WTC11 (cell line): Measurements from ENCODE around the gene HIF3A.

Experiments used
- CBFB ChIP-seq: sonication (generic); formaldehyde crosslinking; IDR thresholded peaks from 2 replicates; pipeline ENCODE4 v1.8.1; 2022; ENCODE audit warnings: mild to moderate bottlenecking, low read depth, missing genetic modification reagents
- E2F1 ChIP-seq: sonication (generic); formaldehyde crosslinking; IDR thresholded peaks from 2 replicates; pipeline ENCODE4 v1.8.0; 2022; ENCODE audit warnings: mild to moderate bottlenecking, missing genetic modification reagents
- FOXJ3 ChIP-seq: sonication (generic); formaldehyde crosslinking; IDR thresholded peaks from 2 replicates; pipeline ENCODE4 v1.9.0; 2021; ENCODE audit warnings: missing genetic modification reagents, mild to moderate bottlenecking, borderline replicate concordance
- FOXP1 ChIP-seq: sonication (generic); formaldehyde crosslinking; IDR thresholded peaks from 2 replicates; pipeline ENCODE4 v1.8.0; 2022; ENCODE audit warnings: missing genetic modification reagents, mild to moderate bottlenecking, moderate library complexity, borderline replicate concordance
- JUN ChIP-seq: sonication (generic); formaldehyde crosslinking; IDR thresholded peaks from 2 replicates; pipeline ENCODE4 v1.8.0; 2023; ENCODE audit warnings: mild to moderate bottlenecking, missing genetic modification reagents
- MXD4 ChIP-seq: fragments of 250-450 bp; sonication (Bioruptor Pico); IDR thresholded peaks from 2 replicates; pipeline ENCODE4 v1.8.0; 2021; ENCODE audit warnings: mild to moderate bottlenecking, moderate library complexity, borderline replicate concordance
- NFYB ChIP-seq: sonication (generic); formaldehyde crosslinking; conservative IDR thresholded peaks from 2 replicates; pipeline ENCODE4 v1.8.0; 2022; ENCODE audit warnings: low read depth, missing genetic modification reagents
- TP53 ChIP-seq: sonication (generic); formaldehyde crosslinking; IDR thresholded peaks from 2 replicates; pipeline ENCODE4 v1.8.1; 2023; ENCODE audit warnings: mild to moderate bottlenecking, missing genetic modification reagents
- USF1 ChIP-seq: sonication (generic); formaldehyde crosslinking; IDR thresholded peaks from 2 replicates; pipeline ENCODE4 v1.8.0; 2022; ENCODE audit warnings: mild to moderate bottlenecking, missing genetic modification reagents
- ZBTB43 ChIP-seq: sonication (generic); formaldehyde crosslinking; IDR thresholded peaks from 2 replicates; pipeline ENCODE4 v1.8.1; 2023; ENCODE audit warnings: mild to moderate bottlenecking, missing genetic modification reagents
- ZNF416 ChIP-seq: fragments of 250-450 bp; sonication (Bioruptor Pico); IDR thresholded peaks from 2 replicates; pipeline ENCODE4 v1.9.0; 2021; ENCODE audit warnings: mild to moderate bottlenecking, inconsistent platforms
- ZNF425 ChIP-seq: fragments of 250-450 bp; sonication (Bioruptor Pico); conservative IDR thresholded peaks from 2 replicates; pipeline ENCODE4 v1.9.0; 2021; ENCODE audit warnings: mild to moderate bottlenecking
- TF ChIP-seq, protein P1 (sequence below): fragments of 200-600 bp; IDR thresholded peaks from 2 replicates; pipeline ENCODE4 v1.8.0; 2022; ENCODE audit warnings: antibody characterized with exemption
- TF ChIP-seq, protein P2 (sequence below): sonication (generic); formaldehyde crosslinking; IDR thresholded peaks from 2 replicates; pipeline ENCODE4 v1.8.1; 2023; ENCODE audit warnings: mild to moderate bottlenecking, missing genetic modification reagents, moderate library complexity

DNA sequence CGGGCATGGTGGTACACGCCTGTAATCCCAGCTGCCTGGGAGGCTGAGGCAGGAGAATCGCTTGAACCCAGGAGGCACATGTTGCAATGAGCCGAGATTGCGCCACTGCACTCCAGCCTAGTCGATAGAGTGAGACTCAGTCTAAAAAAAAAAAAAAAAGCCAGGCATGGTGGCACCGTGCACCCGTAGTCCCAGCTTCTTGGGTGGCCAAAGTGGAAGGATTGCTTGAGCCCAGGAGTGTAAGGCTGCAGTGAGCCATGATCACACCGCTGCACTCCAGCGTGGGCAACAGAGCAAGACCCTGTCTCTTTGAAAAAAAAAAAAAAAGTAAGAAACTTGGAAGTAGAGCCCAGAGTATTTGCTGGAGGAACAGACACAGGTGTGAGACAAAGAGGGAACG lies 88.8 kb downstream of the HIF3A start:
- TF ChIP-seq TP53 (no peak), JUN (CRISPR knock-in tag) (no peak), ZBTB43 (no peak), MXD4 (CRISPR knock-in tag) (no peak), FOXJ3 (CRISPR knock-in tag) (no peak), USF1 (no peak), ZNF425 (CRISPR knock-in tag) (no peak), CBFB (CRISPR knock-in tag) (no peak), ZNF416 (CRISPR knock-in tag) (no peak), E2F1 (CRISPR knock-in tag) (no peak), FOXP1 (CRISPR knock-in tag) (no peak), NFYB (CRISPR knock-in tag) (no peak)
- TF ChIP-seq, protein P1, sequence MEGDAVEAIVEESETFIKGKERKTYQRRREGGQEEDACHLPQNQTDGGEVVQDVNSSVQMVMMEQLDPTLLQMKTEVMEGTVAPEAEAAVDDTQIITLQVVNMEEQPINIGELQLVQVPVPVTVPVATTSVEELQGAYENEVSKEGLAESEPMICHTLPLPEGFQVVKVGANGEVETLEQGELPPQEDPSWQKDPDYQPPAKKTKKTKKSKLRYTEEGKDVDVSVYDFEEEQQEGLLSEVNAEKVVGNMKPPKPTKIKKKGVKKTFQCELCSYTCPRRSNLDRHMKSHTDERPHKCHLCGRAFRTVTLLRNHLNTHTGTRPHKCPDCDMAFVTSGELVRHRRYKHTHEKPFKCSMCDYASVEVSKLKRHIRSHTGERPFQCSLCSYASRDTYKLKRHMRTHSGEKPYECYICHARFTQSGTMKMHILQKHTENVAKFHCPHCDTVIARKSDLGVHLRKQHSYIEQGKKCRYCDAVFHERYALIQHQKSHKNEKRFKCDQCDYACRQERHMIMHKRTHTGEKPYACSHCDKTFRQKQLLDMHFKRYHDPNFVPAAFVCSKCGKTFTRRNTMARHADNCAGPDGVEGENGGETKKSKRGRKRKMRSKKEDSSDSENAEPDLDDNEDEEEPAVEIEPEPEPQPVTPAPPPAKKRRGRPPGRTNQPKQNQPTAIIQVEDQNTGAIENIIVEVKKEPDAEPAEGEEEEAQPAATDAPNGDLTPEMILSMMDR: no peak
- TF ChIP-seq, protein P2, sequence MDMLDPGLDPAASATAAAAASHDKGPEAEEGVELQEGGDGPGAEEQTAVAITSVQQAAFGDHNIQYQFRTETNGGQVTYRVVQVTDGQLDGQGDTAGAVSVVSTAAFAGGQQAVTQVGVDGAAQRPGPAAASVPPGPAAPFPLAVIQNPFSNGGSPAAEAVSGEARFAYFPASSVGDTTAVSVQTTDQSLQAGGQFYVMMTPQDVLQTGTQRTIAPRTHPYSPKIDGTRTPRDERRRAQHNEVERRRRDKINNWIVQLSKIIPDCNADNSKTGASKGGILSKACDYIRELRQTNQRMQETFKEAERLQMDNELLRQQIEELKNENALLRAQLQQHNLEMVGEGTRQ (CRISPR knock-in tag): no peak
